Suprapubic skin (tissue), 4 donors: ENCODE data around the gene DRC7.

Source experiments
- POLR2A ChIP-seq, 2 donors: fragments of 450-650 bp; IDR thresholded peaks; one replicate each; pipeline ENCODE4 v1.6.1; 2017; ENCODE audit warnings: antibody characterized with exemption in 2 of 2, mild to moderate bottlenecking in 2 of 2, moderate library complexity in 2 of 2
- POLR2AphosphoS5 ChIP-seq, 3 donors: sonication (generic); formaldehyde crosslinking; IDR thresholded peaks; one replicate each; pipeline ENCODE4 v1.6.1; 2017; ENCODE audit warnings: antibody characterized with exemption in 3 of 3
- TF ChIP-seq, protein P1 (sequence below), 2 donors: fragments of 200-600 bp in 1 of 2; fragments of 450-650 bp in 1 of 2; sonication (generic) in 1 of 2; IDR thresholded peaks; one replicate each; pipeline ENCODE4 v1.5.1; 2016 to 2019; ENCODE audit warnings: antibody characterized with exemption in 2 of 2, mild to moderate bottlenecking in 1 of 2, moderate library complexity in 1 of 2

DNA sequence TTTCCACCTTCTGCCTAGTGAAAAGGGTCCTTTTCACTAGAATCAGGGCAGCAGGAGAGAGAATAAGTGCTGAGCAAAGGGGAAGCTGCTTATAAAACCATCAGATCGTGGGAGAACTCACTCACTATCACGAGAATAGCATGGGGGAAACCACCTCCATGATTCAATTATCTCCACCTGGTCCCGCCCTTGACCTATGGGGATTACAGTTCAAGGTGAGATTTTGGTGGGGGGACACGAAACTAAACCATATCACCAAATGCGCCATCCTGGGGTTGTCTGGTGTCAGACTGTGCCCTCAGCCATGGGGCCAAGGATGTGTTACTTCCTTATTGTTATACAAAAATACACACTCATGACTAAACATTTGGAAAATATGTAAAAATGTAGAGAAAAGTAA lies 30.5 kb downstream of the DRC7 start:
- TF ChIP-seq, protein P1, sequence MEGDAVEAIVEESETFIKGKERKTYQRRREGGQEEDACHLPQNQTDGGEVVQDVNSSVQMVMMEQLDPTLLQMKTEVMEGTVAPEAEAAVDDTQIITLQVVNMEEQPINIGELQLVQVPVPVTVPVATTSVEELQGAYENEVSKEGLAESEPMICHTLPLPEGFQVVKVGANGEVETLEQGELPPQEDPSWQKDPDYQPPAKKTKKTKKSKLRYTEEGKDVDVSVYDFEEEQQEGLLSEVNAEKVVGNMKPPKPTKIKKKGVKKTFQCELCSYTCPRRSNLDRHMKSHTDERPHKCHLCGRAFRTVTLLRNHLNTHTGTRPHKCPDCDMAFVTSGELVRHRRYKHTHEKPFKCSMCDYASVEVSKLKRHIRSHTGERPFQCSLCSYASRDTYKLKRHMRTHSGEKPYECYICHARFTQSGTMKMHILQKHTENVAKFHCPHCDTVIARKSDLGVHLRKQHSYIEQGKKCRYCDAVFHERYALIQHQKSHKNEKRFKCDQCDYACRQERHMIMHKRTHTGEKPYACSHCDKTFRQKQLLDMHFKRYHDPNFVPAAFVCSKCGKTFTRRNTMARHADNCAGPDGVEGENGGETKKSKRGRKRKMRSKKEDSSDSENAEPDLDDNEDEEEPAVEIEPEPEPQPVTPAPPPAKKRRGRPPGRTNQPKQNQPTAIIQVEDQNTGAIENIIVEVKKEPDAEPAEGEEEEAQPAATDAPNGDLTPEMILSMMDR (IDR thresholded peaks at IDR 0.05) = no peak
- TF ChIP-seq POLR2A (IDR thresholded peaks at IDR 0.05) (no peak), POLR2AphosphoS5 (IDR thresholded peaks at IDR 0.05) (no peak)
